K562 (cell line): Measurements from ENCODE around the gene SYNPR. TPM values are rescaled to one million over a fixed set of nuclear protein-coding genes. Genes with fewer than 3 reads are reported as not detected.

ENCODE experiments used
- ATAC-seq: fragments of 200-7000 bp; cut with Tn5 transposase; 3 replicates; pipeline ENCODE4 v1.9.1; 2020; ENCODE audit warnings: moderate library complexity
- BruUV-seq: library from RNA; stranded (reverse); fragments of 400-500 nt; replicated peaks from 2 replicates; lab custom pipeline; 2021; lab: Mats Ljungman, UMichigan
- CTCF ChIA-PET: fragments of 300-600 bp; formaldehyde crosslinking; extraction: SDS; loops from one replicate; lab custom pipeline; 2021; ENCODE audit warnings: low intra/inter-chr PET ratio; lab: Yijun Ruan, JAX
- POLR2A ChIA-PET: fragments of 300-600, 350-650 bp; sonication (Branson Sonifier 250); formaldehyde crosslinking; extraction: SDS; loops from one replicate; lab custom pipeline; 2021; ENCODE audit warnings: antibody characterized with exemption, inconsistent platforms; lab: Yijun Ruan, JAX
- DNase-seq, 4 experiments: peaks; one replicate each; pipeline versions ENCODE4 v3.0.0 to v3.0.0-alpha.2; 2011 to 2018; ENCODE audit warnings: low spot score in 3 of 4, mixed read lengths in 3 of 4; ENCODE audit errors: extremely low read depth in 1 of 4
- FAIRE-seq: peaks from 2 replicates; lab custom pipeline; 2011; peaks lifted over from hg19 to GRCh38; lab: Jason Lieb, UNC
- H2AFZ ChIP-seq: 2 replicates; pipeline ENCODE4 v1.6.0; 2011; ENCODE audit warnings: low read depth, low read length, control low read depth, inconsistent platforms
- H3K27ac ChIP-seq: fragments of 200-600 bp; 3 replicates; pipeline ENCODE4 v1.8.0; 2011; ENCODE audit warnings: low read depth, mild to moderate bottlenecking, control low read depth, inconsistent platforms, low read length, moderate library complexity, mixed read lengths; ENCODE audit errors: extremely low read depth
- H3K27me3 ChIP-seq, 2 experiments: fragments of 300-600 bp in 1 of 2; 2 replicates in 1 of 2; 3 replicates in 1 of 2; pipeline versions ENCODE4 v1.6.0 to v1.8.0; 2011; ENCODE audit warnings: inconsistent platforms in 2 of 2, low read length in 2 of 2, mild to moderate bottlenecking in 1 of 2, mixed read lengths in 1 of 2, moderate library complexity in 1 of 2; ENCODE audit not compliant: control insufficient read depth in 2 of 2, insufficient read depth in 2 of 2
- H3K36me3 ChIP-seq: fragments of 300-600 bp; 3 replicates; pipeline ENCODE4 v1.8.0; 2011; ENCODE audit warnings: mild to moderate bottlenecking, low read length, inconsistent platforms; ENCODE audit not compliant: control insufficient read depth, insufficient read depth
- H3K4me1 ChIP-seq, 2 experiments: fragments of 200-600 bp in 1 of 2; replicated peaks in 1 of 2; 2 replicates in 1 of 2; 3 replicates in 1 of 2; pipeline versions ENCODE4 v1.5.1 to v1.8.0; 2011; ENCODE audit warnings: inconsistent platforms in 2 of 2, low read length in 2 of 2, mild to moderate bottlenecking in 1 of 2, mixed read lengths in 1 of 2, moderate library complexity in 1 of 2; ENCODE audit not compliant: control insufficient read depth in 2 of 2, insufficient read depth in 2 of 2
- H3K4me2 ChIP-seq: 2 replicates; pipeline ENCODE4 v1.6.1; 2011; ENCODE audit warnings: low read length, control low read depth, inconsistent platforms, mixed read lengths; ENCODE audit not compliant: insufficient read depth
- H3K4me3 ChIP-seq: fragments of 200-600 bp; sonication (generic), shearing (Covaris generic); 2 replicates; pipeline ENCODE4 v1.5.1; 2016; ENCODE audit warnings: control low read depth, inconsistent platforms
- H3K79me2 ChIP-seq: fragments of 200-600 bp; 3 replicates; pipeline ENCODE4 v1.8.0; 2011; ENCODE audit warnings: low read length, inconsistent platforms; ENCODE audit not compliant: control insufficient read depth, insufficient read depth
- H3K9ac ChIP-seq, 2 experiments: 2 replicates each; pipeline versions ENCODE4 v1.6.0 to v1.6.1; 2011; ENCODE audit warnings: low read depth in 2 of 2, low read length in 2 of 2, control low read depth in 1 of 2, inconsistent platforms in 1 of 2, mild to moderate bottlenecking in 1 of 2, mixed read lengths in 1 of 2; ENCODE audit not compliant: insufficient read depth in 1 of 2
- H3K9me1 ChIP-seq: one replicate; pipeline ENCODE4 v1.6.0; 2011; ENCODE audit warnings: inconsistent platforms, mild to moderate bottlenecking, low read length, moderate library complexity; ENCODE audit not compliant: control insufficient read depth, insufficient read depth
- H3K9me3 ChIP-seq: replicated peaks from 2 replicates; pipeline ENCODE4 v1.5.1; 2011; ENCODE audit warnings: low read depth, low read length, inconsistent platforms; ENCODE audit not compliant: control insufficient read depth, insufficient read depth
- H4K20me1 ChIP-seq: replicated peaks from 2 replicates; pipeline ENCODE4 v1.6.1; 2011; ENCODE audit warnings: low read length, inconsistent platforms, mixed read lengths; ENCODE audit not compliant: control insufficient read depth, insufficient read depth
- FOXA1 ChIP-seq: fragments of 450-650 bp; IDR thresholded peaks from 2 replicates; pipeline ENCODE4 v1.6.1; 2016; ENCODE audit warnings: mild to moderate bottlenecking, borderline replicate concordance
- MCM7 ChIP-seq, 2 experiments: fragments of 450-650 bp; IDR thresholded peaks; 2 replicates each; pipeline ENCODE4 v1.6.1; 2016 to 2018
- NEUROD1 ChIP-seq: fragments of 150-350 bp; IDR thresholded peaks from 2 replicates; pipeline ENCODE4 v1.6.1; 2014; ENCODE audit warnings: borderline replicate concordance, low read length, low read depth; ENCODE audit not compliant: partially characterized antibody
- NR4A1 ChIP-seq, 2 experiments: fragments of 250-450 bp in 1 of 2; fragments of 450-650 bp in 1 of 2; sonication (Bioruptor Pico) in 1 of 2; IDR thresholded peaks; 2 replicates each; pipeline versions ENCODE4 v1.4.0 to v1.6.1; 2016 to 2020; ENCODE audit warnings: mild to moderate bottlenecking in 2 of 2, missing compliant biosample characterization in 1 of 2, missing genetic modification characterization in 1 of 2, moderate library complexity in 1 of 2
- OTX1 ChIP-seq: fragments of 450-650 bp; formaldehyde crosslinking; IDR thresholded peaks from 2 replicates; pipeline ENCODE4 v1.4.0; 2022; ENCODE audit warnings: mild to moderate bottlenecking
- PHF20 ChIP-seq: fragments of 450-650 bp; IDR thresholded peaks from 2 replicates; pipeline ENCODE4 v1.6.1; 2018; ENCODE audit not compliant: partially characterized antibody
- SMARCC2 ChIP-seq: fragments of 450-650 bp; IDR thresholded peaks from 2 replicates; pipeline ENCODE4 v1.6.1; 2017; ENCODE audit warnings: antibody characterized with exemption, moderate library complexity, mild to moderate bottlenecking, low read depth
- ZNF778 ChIP-seq: fragments of 450-650 bp; formaldehyde crosslinking; IDR thresholded peaks from 2 replicates; pipeline ENCODE4 v1.4.0; 2020; ENCODE audit warnings: mild to moderate bottlenecking, moderate library complexity
- WGBS: fragments of 100-300 bp; shearing (Covaris generic); methylation state at CpG from one replicate; pipeline ENCODE4 v1.1.6; 2016; ENCODE audit warnings: low coverage, mixed read lengths; ENCODE audit not compliant: insufficient coverage; ENCODE audit errors: missing lambda C conversion rate; 5-methylcytosine and 5-hydroxymethylcytosine counted together
- in situ Hi-C: fragments of 300-500 bp; cut with MboI; formaldehyde crosslinking; loops from 4 replicates; pipeline ENCODE4 v1.15.0; 2018; ENCODE audit warnings: inconsistent platforms, mixed read lengths
- intact Hi-C: fragments of 100-400 bp; cut with micrococcal nuclease; formaldehyde crosslinking; loops from 2 replicates; pipeline ENCODE4 v1.14.2; 2022
- polyA plus RNA-seq, 8 experiments: library from polyadenylated mRNA; depleted of rRNA in 4 of 8; stranded (reverse) in 5 of 8; unstranded in 3 of 8; fragments of >200 nt; fragmentation: Nextera tagmentation in 2 of 8; fragmentation: Illumina TruSeq in 1 of 8; extraction: Ambion mirVana in 2 of 8; extraction: Trizol in 1 of 8; gene quantifications; 2 replicates each; pipeline versions ENCODE4 v1.2.1 to v1.2.3, GENCODE V29; 2011 to 2014; ENCODE audit warnings: inconsistent platforms in 1 of 8, missing spikeins in 1 of 8
- total RNA-seq, 7 experiments: library from RNA; depleted of rRNA in 6 of 7; stranded (reverse); fragments of >200 nt in 6 of 7; fragmentation: Illumina TruSeq in 2 of 7; extraction: Trizol in 2 of 7; gene quantifications; 2 replicates each; pipeline versions ENCODE4 v1.2.1 to v1.2.3, GENCODE V29; 2011 to 2021; ENCODE audit warnings: low replicate concordance in 1 of 7
- TF ChIP-seq, protein P1 (sequence below), 3 experiments: IDR thresholded peaks in 2 of 3; conservative IDR thresholded peaks in 1 of 3; 2 replicates each; pipeline ENCODE4 v1.5.1; 2011 to 2012; ENCODE audit warnings: low read length in 3 of 3, mild to moderate bottlenecking in 3 of 3, control low read depth in 2 of 3, improper control_type of control experiment in 1 of 3, inconsistent platforms in 1 of 3, low read depth in 1 of 3, mixed read lengths in 1 of 3, moderate library complexity in 1 of 3; ENCODE audit not compliant: insufficient read depth in 2 of 3
- TF ChIP-seq, protein P2 (sequence below): fragments of 450-650 bp; IDR thresholded peaks from 2 replicates; pipeline ENCODE4 v1.6.1; 2014; ENCODE audit warnings: low read depth, mild to moderate bottlenecking, moderate library complexity, borderline replicate concordance
- TF ChIP-seq, protein P3 (sequence below): sonication (generic); formaldehyde crosslinking; IDR thresholded peaks from 2 replicates; pipeline ENCODE4 v1.8.1; 2023; ENCODE audit warnings: mild to moderate bottlenecking, missing genetic modification reagents

Gene SYNPR
- total and polyA plus RNA-seq, 9 of the 15 experiments (the other 6 are each of a cell fraction or from before 2014, with no cell fraction given): not detected

DNA sequence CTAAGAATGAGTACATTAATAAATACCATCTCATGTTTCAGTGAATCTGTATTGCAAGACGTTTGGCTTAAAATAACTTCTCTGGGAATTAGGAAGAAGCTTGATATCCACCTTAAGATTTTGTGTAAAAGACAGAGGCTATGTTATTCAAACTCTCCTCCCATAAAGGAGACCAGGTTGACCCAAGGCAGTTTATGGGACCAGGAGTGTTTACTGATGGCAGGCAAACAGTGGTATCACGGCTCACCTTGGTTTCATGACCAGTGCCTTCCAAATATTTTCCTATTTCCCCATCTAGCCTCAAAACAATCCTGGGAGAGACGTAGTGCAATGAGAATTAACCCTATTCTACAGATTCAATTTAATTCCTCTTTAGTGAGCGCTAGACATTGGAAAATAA, 284.2 kb downstream of the SYNPR start:
- H3K79me2 ChIP-seq: no peaks in the 10 kb centered on the region
- ATAC-seq (no peak), DNase-seq (no peak), FAIRE-seq (no peak)
- BruUV-seq: no TSS peak
- no peaks in the 10 kb centered on the region for H3K9me1 ChIP-seq
- no peaks in the 10 kb centered on the region for H4K20me1 ChIP-seq
- H3K9me3 ChIP-seq: no peaks in the 10 kb centered on the region
- no peaks in the 10 kb centered on the region for H3K4me1 ChIP-seq
- no peaks in the 10 kb centered on the region for H3K27me3 ChIP-seq
- no peak overlapping the region for H3K4me3 ChIP-seq
- in situ Hi-C loops (no loop called here), intact Hi-C loops (no loop called here)
- no peak overlapping the region for H3K27ac ChIP-seq
- H3K36me3 ChIP-seq: no peaks in the 10 kb centered on the region
- TF ChIP-seq OTX1 (no peak), NEUROD1 (no peak), MCM7 (IDR thresholded peaks at IDR 0.05) (no peak), SMARCC2 (no peak), PHF20 (no peak), NR4A1 (CRISPR knock-in tag; IDR thresholded peaks at IDR 0.05) (no peak), NR4A1 (tag; IDR thresholded peaks at IDR 0.05) (no peak), ZNF778 (CRISPR knock-in tag) (no peak), FOXA1 (no peak)
- TF ChIP-seq, protein P1, sequence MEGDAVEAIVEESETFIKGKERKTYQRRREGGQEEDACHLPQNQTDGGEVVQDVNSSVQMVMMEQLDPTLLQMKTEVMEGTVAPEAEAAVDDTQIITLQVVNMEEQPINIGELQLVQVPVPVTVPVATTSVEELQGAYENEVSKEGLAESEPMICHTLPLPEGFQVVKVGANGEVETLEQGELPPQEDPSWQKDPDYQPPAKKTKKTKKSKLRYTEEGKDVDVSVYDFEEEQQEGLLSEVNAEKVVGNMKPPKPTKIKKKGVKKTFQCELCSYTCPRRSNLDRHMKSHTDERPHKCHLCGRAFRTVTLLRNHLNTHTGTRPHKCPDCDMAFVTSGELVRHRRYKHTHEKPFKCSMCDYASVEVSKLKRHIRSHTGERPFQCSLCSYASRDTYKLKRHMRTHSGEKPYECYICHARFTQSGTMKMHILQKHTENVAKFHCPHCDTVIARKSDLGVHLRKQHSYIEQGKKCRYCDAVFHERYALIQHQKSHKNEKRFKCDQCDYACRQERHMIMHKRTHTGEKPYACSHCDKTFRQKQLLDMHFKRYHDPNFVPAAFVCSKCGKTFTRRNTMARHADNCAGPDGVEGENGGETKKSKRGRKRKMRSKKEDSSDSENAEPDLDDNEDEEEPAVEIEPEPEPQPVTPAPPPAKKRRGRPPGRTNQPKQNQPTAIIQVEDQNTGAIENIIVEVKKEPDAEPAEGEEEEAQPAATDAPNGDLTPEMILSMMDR (IDR thresholded peaks at IDR 0.05 in 2 of 3, conservative IDR thresholded peaks at IDR 0.05 in 1 of 3; ENCODE audit: insufficient read depth in 2 of 3, low read depth in 1 of 3, low read length in 3 of 3): no peak
- TF ChIP-seq, protein P2, sequence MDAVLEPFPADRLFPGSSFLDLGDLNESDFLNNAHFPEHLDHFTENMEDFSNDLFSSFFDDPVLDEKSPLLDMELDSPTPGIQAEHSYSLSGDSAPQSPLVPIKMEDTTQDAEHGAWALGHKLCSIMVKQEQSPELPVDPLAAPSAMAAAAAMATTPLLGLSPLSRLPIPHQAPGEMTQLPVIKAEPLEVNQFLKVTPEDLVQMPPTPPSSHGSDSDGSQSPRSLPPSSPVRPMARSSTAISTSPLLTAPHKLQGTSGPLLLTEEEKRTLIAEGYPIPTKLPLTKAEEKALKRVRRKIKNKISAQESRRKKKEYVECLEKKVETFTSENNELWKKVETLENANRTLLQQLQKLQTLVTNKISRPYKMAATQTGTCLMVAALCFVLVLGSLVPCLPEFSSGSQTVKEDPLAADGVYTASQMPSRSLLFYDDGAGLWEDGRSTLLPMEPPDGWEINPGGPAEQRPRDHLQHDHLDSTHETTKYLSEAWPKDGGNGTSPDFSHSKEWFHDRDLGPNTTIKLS: no peak
- TF ChIP-seq, protein P3, sequence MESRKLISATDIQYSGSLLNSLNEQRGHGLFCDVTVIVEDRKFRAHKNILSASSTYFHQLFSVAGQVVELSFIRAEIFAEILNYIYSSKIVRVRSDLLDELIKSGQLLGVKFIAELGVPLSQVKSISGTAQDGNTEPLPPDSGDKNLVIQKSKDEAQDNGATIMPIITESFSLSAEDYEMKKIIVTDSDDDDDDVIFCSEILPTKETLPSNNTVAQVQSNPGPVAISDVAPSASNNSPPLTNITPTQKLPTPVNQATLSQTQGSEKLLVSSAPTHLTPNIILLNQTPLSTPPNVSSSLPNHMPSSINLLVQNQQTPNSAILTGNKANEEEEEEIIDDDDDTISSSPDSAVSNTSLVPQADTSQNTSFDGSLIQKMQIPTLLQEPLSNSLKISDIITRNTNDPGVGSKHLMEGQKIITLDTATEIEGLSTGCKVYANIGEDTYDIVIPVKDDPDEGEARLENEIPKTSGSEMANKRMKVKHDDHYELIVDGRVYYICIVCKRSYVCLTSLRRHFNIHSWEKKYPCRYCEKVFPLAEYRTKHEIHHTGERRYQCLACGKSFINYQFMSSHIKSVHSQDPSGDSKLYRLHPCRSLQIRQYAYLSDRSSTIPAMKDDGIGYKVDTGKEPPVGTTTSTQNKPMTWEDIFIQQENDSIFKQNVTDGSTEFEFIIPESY: no peak
- ChIA-PET CTCF (no interaction called here), POLR2A (no interaction called here)
- H3K9ac ChIP-seq: no peak overlapping the region
- H2AFZ ChIP-seq: no peak overlapping the region
- H3K4me2 ChIP-seq: no peak overlapping the region
- WGBS: 0% methylated on average over 4 of the region's 4 CpGs
